Uterus (tissue), 2 donors: Measurements from ENCODE around the gene CDH24.

Experiments used
- POLR2A ChIP-seq, 2 donors: fragments of 450-650 bp; IDR thresholded peaks; one replicate each; pipeline ENCODE4 v1.6.1; 2016; ENCODE audit warnings: antibody characterized with exemption in 2 of 2, mild to moderate bottlenecking in 1 of 2, moderate library complexity in 1 of 2
- TF ChIP-seq, protein P1 (sequence below), 4 experiments: fragments of 200-600 bp in 2 of 4; fragments of 450-650 bp in 2 of 4; sonication (generic) in 2 of 4; IDR thresholded peaks; one replicate each; pipeline ENCODE4 v1.5.1; 2016 to 2019; ENCODE audit warnings: antibody characterized with exemption in 4 of 4, mild to moderate bottlenecking in 2 of 4, moderate library complexity in 1 of 4

DNA sequence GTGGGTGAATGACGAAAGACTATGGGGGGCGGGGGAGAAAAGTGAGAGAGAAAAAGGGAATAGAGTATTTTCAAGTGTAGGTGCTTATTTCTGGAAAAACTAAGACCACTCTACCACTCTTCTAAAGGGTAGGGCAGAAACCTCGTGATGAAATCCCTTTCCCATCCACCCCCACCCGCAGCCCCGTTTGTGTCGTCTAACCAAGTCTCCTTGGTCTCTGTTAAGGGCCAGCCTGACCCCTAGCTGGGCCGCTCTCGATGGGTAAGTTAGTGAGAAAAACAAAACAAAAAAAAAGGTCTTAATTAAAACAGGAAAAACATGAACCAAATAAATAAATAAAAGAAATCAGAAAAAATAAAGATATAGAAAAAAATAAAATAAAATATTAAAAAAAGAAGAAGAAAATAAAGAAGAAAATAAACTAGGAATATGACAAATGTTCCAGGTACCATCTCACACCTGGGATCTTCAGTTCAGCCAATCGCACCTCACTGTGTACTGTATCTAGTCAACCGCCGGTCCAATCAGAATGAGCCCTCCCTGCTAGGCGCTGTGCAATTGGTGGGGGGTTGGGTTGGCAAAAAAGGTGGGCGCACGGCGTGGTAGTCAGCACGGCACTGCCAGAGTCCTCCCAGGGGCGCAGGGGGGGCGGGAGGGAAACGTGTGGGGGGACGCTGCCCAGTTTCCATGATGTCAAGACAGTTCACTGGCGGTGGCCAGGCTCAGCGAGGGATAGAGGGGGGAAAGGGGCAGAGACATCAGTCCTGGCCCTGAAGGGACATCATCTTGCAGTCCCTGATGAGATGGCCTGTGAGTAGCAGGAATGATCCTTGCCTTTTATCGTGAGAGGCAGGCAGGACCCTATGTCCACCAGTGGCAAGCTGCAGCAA lies 9.8 kb upstream of the CDH24 start:
- TF ChIP-seq, protein P1, sequence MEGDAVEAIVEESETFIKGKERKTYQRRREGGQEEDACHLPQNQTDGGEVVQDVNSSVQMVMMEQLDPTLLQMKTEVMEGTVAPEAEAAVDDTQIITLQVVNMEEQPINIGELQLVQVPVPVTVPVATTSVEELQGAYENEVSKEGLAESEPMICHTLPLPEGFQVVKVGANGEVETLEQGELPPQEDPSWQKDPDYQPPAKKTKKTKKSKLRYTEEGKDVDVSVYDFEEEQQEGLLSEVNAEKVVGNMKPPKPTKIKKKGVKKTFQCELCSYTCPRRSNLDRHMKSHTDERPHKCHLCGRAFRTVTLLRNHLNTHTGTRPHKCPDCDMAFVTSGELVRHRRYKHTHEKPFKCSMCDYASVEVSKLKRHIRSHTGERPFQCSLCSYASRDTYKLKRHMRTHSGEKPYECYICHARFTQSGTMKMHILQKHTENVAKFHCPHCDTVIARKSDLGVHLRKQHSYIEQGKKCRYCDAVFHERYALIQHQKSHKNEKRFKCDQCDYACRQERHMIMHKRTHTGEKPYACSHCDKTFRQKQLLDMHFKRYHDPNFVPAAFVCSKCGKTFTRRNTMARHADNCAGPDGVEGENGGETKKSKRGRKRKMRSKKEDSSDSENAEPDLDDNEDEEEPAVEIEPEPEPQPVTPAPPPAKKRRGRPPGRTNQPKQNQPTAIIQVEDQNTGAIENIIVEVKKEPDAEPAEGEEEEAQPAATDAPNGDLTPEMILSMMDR (IDR thresholded peaks at IDR 0.05), result no peak
- no peak for TF ChIP-seq POLR2A (IDR thresholded peaks at IDR 0.05)
